Vagina (tissue), 2 donors: ENCODE results near the gene CARD8.

Experiments
- CTCF ChIP-seq, 3 experiments: fragments of 450-650 bp in 2 of 3; fragments of 200-600 bp in 1 of 3; sonication (generic) in 1 of 3; IDR thresholded peaks; one replicate each; pipeline ENCODE4 v1.5.1; 2017 to 2019; ENCODE audit warnings: antibody characterized with exemption in 3 of 3, mild to moderate bottlenecking in 2 of 3, moderate library complexity in 2 of 3
- POLR2AphosphoS5 ChIP-seq, 2 donors: sonication (generic); formaldehyde crosslinking; IDR thresholded peaks; one replicate each; pipeline ENCODE4 v1.9.0; 2017; ENCODE audit warnings: antibody characterized with exemption in 2 of 2, mild to moderate bottlenecking in 2 of 2, low read depth in 1 of 2; ENCODE audit not compliant: insufficient read depth in 1 of 2

GRCh38 chr19:48190288-48190884 lies 65.3 kb downstream of the CARD8 start:
- TF ChIP-seq CTCF (IDR thresholded peaks at IDR 0.05) (no peak), POLR2AphosphoS5 (IDR thresholded peaks at IDR 0.05; ENCODE audit: insufficient read depth in 1 of 2, low read depth in 1 of 2) (no peak)
